ENCODE data around the gene NAP1L4.

Gene NAP1L4

DNA sequence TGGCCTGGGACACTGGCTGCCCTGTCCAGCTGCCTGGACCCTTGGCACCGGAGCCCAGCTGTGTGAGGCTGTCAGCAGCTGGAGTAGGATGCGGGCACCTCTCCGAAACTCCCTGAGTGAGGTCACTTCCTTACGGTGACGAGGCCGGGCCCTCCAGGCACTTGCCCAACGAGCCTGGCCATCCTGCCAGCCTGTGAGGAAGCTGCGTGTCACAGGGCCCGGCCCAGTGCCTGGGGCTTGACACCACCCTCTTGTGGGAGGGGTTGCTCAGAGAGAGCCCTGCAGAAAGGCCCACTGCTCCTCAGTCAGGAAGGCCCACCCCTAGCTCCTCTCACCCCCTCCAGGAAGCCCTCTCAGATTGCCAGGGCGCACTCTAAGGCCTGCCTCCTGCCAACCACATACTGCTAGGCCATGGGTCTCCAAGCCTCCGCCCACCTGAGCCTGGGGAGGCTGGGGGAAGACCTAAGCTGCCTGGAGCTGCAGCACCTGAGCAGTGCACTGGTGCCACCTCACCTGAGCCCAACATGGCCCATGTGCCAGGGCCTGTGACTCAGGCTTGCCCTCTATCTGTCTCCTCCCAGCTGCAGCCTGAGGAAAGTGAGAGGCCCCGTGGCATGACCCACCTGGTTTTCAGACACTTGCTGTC, 58.6 kb downstream of the NAP1L4 start:
- H3K9ac ChIP-seq (ENCODE audit: insufficient read length, low read depth) = no peak overlapping the region
- H3K9me3 ChIP-seq (ENCODE audit: insufficient read depth, low read length) = peaks cover 16% of the 10 kb centered on the region
- H3K4me3 ChIP-seq (ENCODE audit: insufficient read length, low read depth) = no peak overlapping the region
- TF ChIP-seq ZNF274 (IDR thresholded peaks at IDR 0.05; ENCODE audit: low read depth, low read length) = no peak
- no peak for TF ChIP-seq SUZ12 (IDR thresholded peaks at IDR 0.05; ENCODE audit: extremely low read depth, insufficient read depth, insufficient read length)
- TF ChIP-seq YY1 (IDR thresholded peaks at IDR 0.05; ENCODE audit: insufficient read depth, insufficient read length) = no peak
- no peaks in the 10 kb centered on the region for H3K36me3 ChIP-seq (ENCODE audit: insufficient read depth, insufficient read length, low read length)
- H3K4me1 ChIP-seq (ENCODE audit: insufficient read depth, insufficient read length) = peaks cover 27% of the 10 kb centered on the region
- no peak for DNase-seq (ENCODE audit: low read depth, low spot score)
- H3K27me3 ChIP-seq (ENCODE audit: insufficient read depth, insufficient read length) = no peaks in the 10 kb centered on the region

DNA sequence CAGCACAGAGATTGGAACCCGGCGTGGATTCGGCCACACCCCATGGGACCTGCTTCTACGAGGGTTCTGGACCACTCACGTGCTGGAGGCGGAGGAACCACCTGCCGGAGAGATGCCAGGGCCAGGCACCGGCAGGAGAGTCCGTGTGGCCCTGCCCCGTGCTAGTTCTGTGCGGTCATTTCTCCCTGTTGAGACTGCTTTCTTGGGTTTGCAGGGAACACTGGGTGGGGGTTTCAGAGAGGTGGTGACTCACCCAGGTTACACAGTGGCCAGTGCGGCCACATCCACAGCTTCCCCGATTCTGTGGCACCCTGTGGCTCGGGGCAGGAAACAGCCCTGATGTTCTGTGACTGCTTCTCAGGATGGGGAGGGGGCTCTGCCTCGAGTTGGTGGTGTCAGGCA, 59.3 kb downstream of the NAP1L4 start:
- Histone ChIP-seq H3K36me3 (ENCODE audit: insufficient read depth, insufficient read length, low read length) (peaks cover 2% of the 10 kb centered on the region), H3K4me3 (ENCODE audit: insufficient read length, low read depth) (no peak overlapping the region), H3K27me3 (ENCODE audit: insufficient read depth, insufficient read length) (no peaks in the 10 kb centered on the region), H3K9me3 (ENCODE audit: insufficient read depth, low read length) (peaks cover 10% of the 10 kb centered on the region), H3K4me1 (ENCODE audit: insufficient read depth, insufficient read length) (peaks cover 27% of the 10 kb centered on the region), H3K9ac (ENCODE audit: insufficient read length, low read depth) (peak overlapping the region; percentile 42)
- no peak for DNase-seq (ENCODE audit: low read depth, low spot score)
- no peak for TF ChIP-seq SUZ12 (IDR thresholded peaks at IDR 0.05; ENCODE audit: extremely low read depth, insufficient read depth, insufficient read length)
- no peak for TF ChIP-seq ZNF274 (IDR thresholded peaks at IDR 0.05; ENCODE audit: low read depth, low read length)
- no peak for TF ChIP-seq YY1 (IDR thresholded peaks at IDR 0.05; ENCODE audit: insufficient read depth, insufficient read length)

DNA sequence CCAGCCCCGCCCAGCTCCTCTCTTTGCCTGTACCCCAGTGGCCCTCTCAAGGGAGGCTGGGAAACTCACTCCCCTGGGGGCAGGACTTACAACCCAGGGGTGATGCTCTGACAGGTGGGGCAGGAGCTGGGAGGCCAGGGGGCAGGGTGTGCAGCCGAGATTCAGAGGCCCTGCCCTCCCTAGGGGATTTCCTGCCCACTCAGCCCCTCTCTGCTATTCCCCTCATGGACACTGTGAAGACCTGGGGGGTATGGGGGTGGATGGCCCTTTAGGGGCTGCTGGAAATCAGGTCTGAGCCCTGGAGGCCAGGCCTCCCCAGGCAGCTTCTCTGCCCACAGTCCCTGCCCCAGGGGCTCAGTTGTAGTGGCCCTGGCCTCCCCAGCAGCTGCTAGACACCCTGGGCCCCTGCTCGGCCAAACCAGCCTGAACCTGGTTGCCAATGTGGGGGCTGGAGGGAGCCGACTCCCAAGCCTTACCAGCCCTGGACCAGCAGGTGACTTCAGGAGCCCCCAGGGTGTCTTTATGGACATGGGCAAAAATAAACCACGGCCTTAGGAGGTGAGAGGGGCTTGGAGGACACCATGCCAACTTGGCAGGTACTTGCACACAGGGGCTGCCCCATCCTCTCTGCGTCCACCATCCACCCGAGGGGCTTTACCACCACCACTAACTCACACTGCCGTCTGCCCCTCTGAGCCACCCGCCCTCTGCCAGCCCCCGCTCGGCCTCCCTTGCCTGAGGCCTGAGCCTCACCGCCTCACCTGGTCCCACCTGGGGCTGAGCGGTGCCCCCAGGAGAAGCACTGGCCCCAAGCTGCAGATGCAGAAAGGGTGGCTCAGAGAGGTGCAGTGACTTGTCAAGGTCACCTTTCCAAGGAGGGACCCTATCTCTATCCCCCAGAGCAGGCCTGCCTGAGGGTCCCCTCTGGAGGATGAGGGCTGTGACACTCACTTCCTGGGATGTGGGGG, 60.1 kb downstream of the NAP1L4 start:
- no peak for DNase-seq (ENCODE audit: low read depth, low spot score)
- TF ChIP-seq SUZ12 (IDR thresholded peaks at IDR 0.05; ENCODE audit: extremely low read depth, insufficient read depth, insufficient read length) = no peak
- TF ChIP-seq YY1 (IDR thresholded peaks at IDR 0.05; ENCODE audit: insufficient read depth, insufficient read length) = no peak
- TF ChIP-seq ZNF274 (IDR thresholded peaks at IDR 0.05; ENCODE audit: low read depth, low read length) = no peak
- no peak overlapping the region for H3K4me3 ChIP-seq (ENCODE audit: insufficient read length, low read depth)
- H3K4me1 ChIP-seq (ENCODE audit: insufficient read depth, insufficient read length) = peaks cover 30% of the 10 kb centered on the region
- peaks cover 10% of the 10 kb centered on the region; the same call in 1 of the 2 replicates for H3K9me3 ChIP-seq (ENCODE audit: insufficient read depth, low read length)
- H3K9ac ChIP-seq (ENCODE audit: insufficient read length, low read depth) = peak overlapping the region; percentile 42
- peaks cover 4% of the 10 kb centered on the region for H3K27me3 ChIP-seq (ENCODE audit: insufficient read depth, insufficient read length)
- peaks cover 10% of the 10 kb centered on the region for H3K36me3 ChIP-seq (ENCODE audit: insufficient read depth, insufficient read length, low read length)

DNA sequence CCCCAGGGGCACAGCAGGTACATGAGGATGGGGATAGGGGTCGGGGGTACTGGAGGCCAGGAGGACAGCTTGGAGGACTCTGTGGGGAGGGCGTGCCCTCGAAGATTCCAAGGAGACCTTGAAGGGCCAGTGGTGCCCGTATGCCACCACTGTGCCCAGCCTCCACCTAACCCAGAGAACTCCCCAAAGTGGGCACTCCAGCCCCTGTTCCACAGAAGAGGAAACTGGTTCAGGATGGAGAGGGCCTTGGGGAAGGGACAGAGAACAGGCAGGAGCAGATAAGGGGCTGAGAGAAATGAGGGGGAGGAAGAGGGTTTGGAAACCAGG, 60.7 kb downstream of the NAP1L4 start:
- Histone ChIP-seq H3K4me3 (ENCODE audit: insufficient read length, low read depth) (no peak overlapping the region), H3K4me1 (ENCODE audit: insufficient read depth, insufficient read length) (peaks cover 35% of the 10 kb centered on the region), H3K36me3 (ENCODE audit: insufficient read depth, insufficient read length, low read length) (peaks cover 17% of the 10 kb centered on the region), H3K9me3 (ENCODE audit: insufficient read depth, low read length) (peaks cover 15% of the 10 kb centered on the region; the same call in 1 of the 2 replicates), H3K9ac (ENCODE audit: insufficient read length, low read depth) (no peak overlapping the region), H3K27me3 (ENCODE audit: insufficient read depth, insufficient read length) (peaks cover 4% of the 10 kb centered on the region)
- TF ChIP-seq YY1 (IDR thresholded peaks at IDR 0.05; ENCODE audit: insufficient read depth, insufficient read length) (no peak), SUZ12 (IDR thresholded peaks at IDR 0.05; ENCODE audit: extremely low read depth, insufficient read depth, insufficient read length) (no peak), ZNF274 (IDR thresholded peaks at IDR 0.05; ENCODE audit: low read depth, low read length) (no peak)
- DNase-seq (ENCODE audit: low read depth, low spot score) = no peak

DNA sequence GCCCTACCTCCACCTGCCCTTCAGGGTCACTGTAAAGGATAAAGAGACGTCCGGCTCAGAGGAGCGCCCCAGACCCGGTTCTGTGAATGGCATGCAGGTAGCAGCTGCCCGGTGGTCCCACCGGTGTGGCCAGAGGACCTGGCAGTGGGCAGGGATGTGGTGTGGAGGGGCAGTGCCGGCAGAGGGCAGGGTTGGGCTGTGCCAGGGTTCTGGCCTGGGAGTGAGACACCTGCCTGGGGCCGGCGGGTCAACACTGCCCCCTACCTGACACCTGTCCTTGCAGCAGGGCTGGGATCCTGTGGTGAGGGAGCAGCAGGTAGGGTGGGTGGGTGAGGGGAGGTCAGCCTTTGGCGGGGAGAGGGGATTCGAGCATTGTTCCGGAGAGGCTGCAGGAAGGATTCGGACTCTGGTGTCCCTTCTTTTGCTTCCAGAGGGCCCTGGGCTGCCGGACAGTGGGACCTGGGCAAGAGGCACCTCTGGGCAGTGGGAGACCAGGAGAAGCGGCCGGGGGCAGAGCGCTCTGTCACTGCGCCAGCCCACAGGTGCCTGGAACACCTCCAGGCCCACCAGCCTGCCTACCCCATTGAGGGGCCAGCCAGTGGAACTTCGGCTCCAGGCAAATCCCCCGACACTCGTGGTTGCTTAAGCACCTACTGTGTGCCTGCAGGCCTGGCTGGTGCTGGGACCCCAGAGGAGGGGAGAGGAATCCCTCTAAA, 61.3 kb downstream of the NAP1L4 start:
- H3K9me3 ChIP-seq (ENCODE audit: insufficient read depth, low read length) = peaks cover 16% of the 10 kb centered on the region; the same call in 1 of the 2 replicates
- TF ChIP-seq YY1 (IDR thresholded peaks at IDR 0.05; ENCODE audit: insufficient read depth, insufficient read length) (no peak), SUZ12 (IDR thresholded peaks at IDR 0.05; ENCODE audit: extremely low read depth, insufficient read depth, insufficient read length) (no peak), ZNF274 (IDR thresholded peaks at IDR 0.05; ENCODE audit: low read depth, low read length) (no peak)
- peak overlapping the region; percentile 45 for H3K4me3 ChIP-seq (ENCODE audit: insufficient read length, low read depth)
- DNase-seq (ENCODE audit: low read depth, low spot score) = peak; percentile 67
- peak overlapping the region; percentile 39 for H3K9ac ChIP-seq (ENCODE audit: insufficient read length, low read depth)
- peaks cover 35% of the 10 kb centered on the region for H3K4me1 ChIP-seq (ENCODE audit: insufficient read depth, insufficient read length)
- H3K27me3 ChIP-seq (ENCODE audit: insufficient read depth, insufficient read length) = peaks cover 4% of the 10 kb centered on the region
- peaks cover 19% of the 10 kb centered on the region for H3K36me3 ChIP-seq (ENCODE audit: insufficient read depth, insufficient read length, low read length)

DNA sequence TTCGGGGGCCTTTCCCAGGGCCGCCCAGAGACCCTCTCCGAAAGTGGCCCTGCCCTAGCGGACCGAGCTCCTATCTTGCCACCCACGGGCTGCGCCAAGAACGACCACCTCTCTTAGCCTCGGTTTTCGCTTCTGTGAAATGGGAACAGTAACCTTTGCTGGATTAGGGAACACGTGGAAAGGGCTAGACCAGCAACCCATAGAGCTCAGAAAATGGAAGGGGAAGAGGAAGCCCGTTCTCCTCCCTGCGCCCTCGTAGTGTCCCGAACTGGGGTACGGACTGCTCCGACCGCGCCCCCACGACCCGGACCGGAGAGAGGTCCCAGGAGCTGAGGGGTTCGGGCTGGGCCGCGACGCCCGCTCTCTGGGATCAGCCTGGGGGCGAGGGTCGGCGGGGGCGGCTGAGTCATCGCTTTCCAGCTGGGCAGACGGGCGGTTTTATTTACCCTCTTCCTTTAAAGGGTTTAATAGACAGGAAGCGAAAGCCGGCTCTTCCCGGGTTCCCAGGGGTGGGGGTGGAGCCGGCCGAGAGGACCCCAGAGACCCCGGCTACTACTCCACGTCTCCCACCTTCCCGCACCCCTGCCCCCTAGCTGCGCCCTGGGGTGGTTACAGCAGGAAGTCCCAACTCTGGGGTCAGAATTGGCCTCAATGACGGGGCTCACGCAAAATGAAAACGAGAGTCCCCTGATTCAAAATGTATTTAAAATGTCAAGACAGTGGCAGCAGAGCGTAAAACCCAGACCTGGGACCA, 62.0 kb downstream of the NAP1L4 start:
- Histone ChIP-seq H3K4me3 (ENCODE audit: insufficient read length, low read depth) (peak overlapping the region; percentile 45), H3K27me3 (ENCODE audit: insufficient read depth, insufficient read length) (peaks cover 4% of the 10 kb centered on the region), H3K4me1 (ENCODE audit: insufficient read depth, insufficient read length) (peaks cover 37% of the 10 kb centered on the region), H3K36me3 (ENCODE audit: insufficient read depth, insufficient read length, low read length) (peaks cover 21% of the 10 kb centered on the region), H3K9ac (ENCODE audit: insufficient read length, low read depth) (peak overlapping the region; percentile 80), H3K9me3 (ENCODE audit: insufficient read depth, low read length) (peaks cover 16% of the 10 kb centered on the region; the same call in 1 of the 2 replicates)
- DNase-seq (ENCODE audit: low read depth, low spot score) = no peak
- TF ChIP-seq YY1 (IDR thresholded peaks at IDR 0.05; ENCODE audit: insufficient read depth, insufficient read length) = no peak
- no peak for TF ChIP-seq SUZ12 (IDR thresholded peaks at IDR 0.05; ENCODE audit: extremely low read depth, insufficient read depth, insufficient read length)
- TF ChIP-seq ZNF274 (IDR thresholded peaks at IDR 0.05; ENCODE audit: low read depth, low read length) = no peak
